CD14-positive monocyte (primary cell): ENCODE data around the gene MICU1. TPM values are rescaled to one million over a fixed set of nuclear protein-coding genes. Genes with fewer than 3 reads are reported as not detected.

ENCODE experiments used
- DNase-seq, 3 donors: peaks; one replicate each; pipeline ENCODE4 v3.0.0-alpha.2; 2011 to 2022
- H2AFZ ChIP-seq: 2 replicates; pipeline ENCODE4 v1.6.0; 2012; ENCODE audit warnings: mild to moderate bottlenecking, low read depth, low read length, inconsistent platforms; ENCODE audit not compliant: insufficient read depth, poor library complexity, severe bottlenecking
- H3K27ac ChIP-seq, 2 donors: 1 replicate in 1 of 2; 2 replicates in 1 of 2; pipeline ENCODE4 v1.5.1; 2012 to 2013; ENCODE audit warnings: low read length in 2 of 2, control low read depth in 1 of 2, inconsistent platforms in 1 of 2, low read depth in 1 of 2, mild to moderate bottlenecking in 1 of 2
- H3K27me3 ChIP-seq, 2 donors: one replicate each; pipeline versions ENCODE4 v1.6.0 to v1.6.1; 2011 to 2013; ENCODE audit warnings: low read length in 2 of 2; ENCODE audit not compliant: control insufficient read depth in 2 of 2, insufficient read depth in 2 of 2
- H3K36me3 ChIP-seq, 2 donors: replicated peaks in 1 of 2; 1 replicate in 1 of 2; 2 replicates in 1 of 2; pipeline versions ENCODE4 v1.5.1 to v1.6.1; 2012 to 2013; ENCODE audit warnings: low read length in 2 of 2, control low read depth in 1 of 2, inconsistent platforms in 1 of 2, mild to moderate bottlenecking in 1 of 2; ENCODE audit not compliant: insufficient read depth in 2 of 2, control insufficient read depth in 1 of 2
- H3K4me1 ChIP-seq, 2 donors: 1 replicate in 1 of 2; 2 replicates in 1 of 2; pipeline versions ENCODE4 v1.5.1 to v1.6.1; 2012 to 2013; ENCODE audit warnings: low read length in 2 of 2, control low read depth in 1 of 2, inconsistent platforms in 1 of 2, mild to moderate bottlenecking in 1 of 2, moderate library complexity in 1 of 2; ENCODE audit not compliant: insufficient read depth in 2 of 2, control insufficient read depth in 1 of 2
- H3K4me2 ChIP-seq: replicated peaks from 2 replicates; pipeline ENCODE3; 2012; ENCODE audit warnings: low read length, moderate library complexity, mild to moderate bottlenecking; ENCODE audit not compliant: poor library complexity, severe bottlenecking; ENCODE audit errors: extremely low read depth
- H3K4me3 ChIP-seq, 3 experiments: fragments of 200-600 bp in 1 of 3; sonication (generic) in 1 of 3; replicated peaks in 1 of 3; 1 replicate in 2 of 3; 2 replicates in 1 of 3; pipeline ENCODE4 v1.5.1; 2011 to 2013; ENCODE audit warnings: low read length in 3 of 3, mild to moderate bottlenecking in 3 of 3, control low read depth in 2 of 3, low read depth in 2 of 3, inconsistent platforms in 1 of 3, moderate library complexity in 1 of 3
- H3K79me2 ChIP-seq: 2 replicates; pipeline ENCODE4 v1.6.0; 2012; ENCODE audit warnings: mild to moderate bottlenecking, control low read depth, inconsistent platforms, low read length, moderate library complexity; ENCODE audit not compliant: insufficient read depth
- H3K9ac ChIP-seq: 2 replicates; pipeline ENCODE4 v1.6.0; 2017; ENCODE audit warnings: low read length, mild to moderate bottlenecking; ENCODE audit not compliant: insufficient read depth, poor library complexity, severe bottlenecking
- H3K9me3 ChIP-seq, 2 donors: replicated peaks in 1 of 2; 1 replicate in 1 of 2; 2 replicates in 1 of 2; pipeline versions ENCODE4 v1.5.1 to v1.6.1; 2012 to 2013; ENCODE audit warnings: low read length in 2 of 2, control low read depth in 1 of 2; ENCODE audit not compliant: control insufficient read depth in 1 of 2, insufficient read depth in 1 of 2
- H4K20me1 ChIP-seq: 2 replicates; pipeline ENCODE4 v1.6.0; 2012; ENCODE audit warnings: mild to moderate bottlenecking, low read length, control low read depth, moderate library complexity; ENCODE audit not compliant: insufficient read depth
- H3K27ac Mint-ChIP-seq, 7 donors: one replicate each; pipeline ENCODE4 v1.8.0; 2020; ENCODE audit warnings: mild to moderate bottlenecking in 7 of 7, mixed read lengths in 7 of 7, moderate library complexity in 6 of 7, inconsistent platforms in 2 of 7
- H3K27me3 Mint-ChIP-seq, 3 donors: one replicate each; pipeline ENCODE4 v1.8.0; 2021 to 2022; ENCODE audit warnings: low read depth in 3 of 3, mild to moderate bottlenecking in 3 of 3, mixed read lengths in 3 of 3, moderate library complexity in 3 of 3, inconsistent platforms in 1 of 3
- H3K36me3 Mint-ChIP-seq, 2 donors: one replicate each; pipeline ENCODE4 v1.8.0; 2020; ENCODE audit warnings: mixed read lengths in 2 of 2, inconsistent platforms in 1 of 2, mild to moderate bottlenecking in 1 of 2
- H3K4me1 Mint-ChIP-seq: one replicate; pipeline ENCODE4 v1.8.0; 2020; ENCODE audit warnings: mild to moderate bottlenecking, mixed read lengths
- H3K4me3 Mint-ChIP-seq, 2 donors: one replicate each; pipeline ENCODE4 v1.8.0; 2020; ENCODE audit warnings: mild to moderate bottlenecking in 2 of 2, mixed read lengths in 2 of 2, moderate library complexity in 1 of 2
- H3K9me3 Mint-ChIP-seq, 7 donors: one replicate each; pipeline ENCODE4 v1.8.0; 2020 to 2022; ENCODE audit warnings: mixed read lengths in 7 of 7, mild to moderate bottlenecking in 6 of 7, moderate library complexity in 6 of 7, inconsistent platforms in 2 of 7
- WGBS: methylation state at CpG from one replicate; pipeline ENCODE4 v1.1.5; 2013; ENCODE audit warnings: missing lambda C conversion rate; ENCODE audit not compliant: insufficient coverage; 5-methylcytosine and 5-hydroxymethylcytosine counted together
- intact Hi-C, 2 donors: fragments of 100-400 bp; cut with micrococcal nuclease; formaldehyde crosslinking; loops; one replicate each; pipeline versions ENCODE4 v1.15.0 to v1.15.1; 2023
- polyA plus RNA-seq, 3 donors: library from polyadenylated mRNA; depleted of rRNA in 1 of 3; unstranded in 2 of 3; stranded (reverse) in 1 of 3; fragments of 300-500 nt in 2 of 3; fragments of >200 nt in 1 of 3; fragmentation: Illumina TruSeq in 2 of 3; gene quantifications; 1 replicate in 2 of 3; 2 replicates in 1 of 3; pipeline ENCODE4 v1.2.3, GENCODE V29; 2012 to 2021
- TF ChIP-seq, protein P1 (sequence below): fragments of 200-600 bp; IDR thresholded peaks from one replicate; pipeline ENCODE4 v1.8.0; 2022; ENCODE audit warnings: antibody characterized with exemption, mild to moderate bottlenecking

The MICU1 gene
- polyA plus RNA-seq, 3 donors: 51.1 to 76.4 (median 51.7) TPM

DNA sequence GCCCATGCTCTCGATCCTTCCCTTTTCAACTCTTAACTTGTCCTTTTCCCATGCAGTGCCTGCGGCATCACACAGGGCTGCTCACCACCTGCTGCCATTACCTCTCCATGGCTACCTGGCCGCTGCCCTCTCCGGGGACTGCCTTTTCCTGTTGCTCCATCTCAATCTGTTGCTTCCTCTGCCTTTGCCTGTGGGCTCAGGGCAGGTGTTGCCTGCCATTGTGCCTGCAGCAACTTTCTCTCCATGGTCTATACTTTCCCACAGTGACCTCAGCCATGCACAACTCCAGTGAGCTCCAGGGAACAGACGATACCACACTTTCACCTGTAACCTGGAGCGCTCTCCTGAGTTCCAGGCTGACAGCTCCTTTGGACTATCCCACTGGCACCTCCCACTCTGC, 274.4 kb downstream of the MICU1 start:
- Histone ChIP-seq H3K4me3 (no peak overlapping the region), H2AFZ (no peak overlapping the region), H4K20me1 (peaks cover 81% of the 10 kb centered on the region), H3K9ac (no peak overlapping the region), H3K4me1 (peaks cover 19 to 23% of the 10 kb centered on the region in 2 donors), H3K9me3 (no peaks in the 10 kb centered on the region), H3K27me3 (no peaks in the 10 kb centered on the region), H3K36me3 (peaks cover 22 to 61% of the 10 kb centered on the region in 2 donors), H3K79me2 (peaks cover 77% of the 10 kb centered on the region), H3K4me2 (no peak overlapping the region), H3K27ac (no peak overlapping the region)
- H3K4me1 Mint-ChIP-seq: peaks cover 45% of the 10 kb centered on the region
- H3K9me3 Mint-ChIP-seq: no peaks in the 10 kb centered on the region
- TF ChIP-seq, protein P1, sequence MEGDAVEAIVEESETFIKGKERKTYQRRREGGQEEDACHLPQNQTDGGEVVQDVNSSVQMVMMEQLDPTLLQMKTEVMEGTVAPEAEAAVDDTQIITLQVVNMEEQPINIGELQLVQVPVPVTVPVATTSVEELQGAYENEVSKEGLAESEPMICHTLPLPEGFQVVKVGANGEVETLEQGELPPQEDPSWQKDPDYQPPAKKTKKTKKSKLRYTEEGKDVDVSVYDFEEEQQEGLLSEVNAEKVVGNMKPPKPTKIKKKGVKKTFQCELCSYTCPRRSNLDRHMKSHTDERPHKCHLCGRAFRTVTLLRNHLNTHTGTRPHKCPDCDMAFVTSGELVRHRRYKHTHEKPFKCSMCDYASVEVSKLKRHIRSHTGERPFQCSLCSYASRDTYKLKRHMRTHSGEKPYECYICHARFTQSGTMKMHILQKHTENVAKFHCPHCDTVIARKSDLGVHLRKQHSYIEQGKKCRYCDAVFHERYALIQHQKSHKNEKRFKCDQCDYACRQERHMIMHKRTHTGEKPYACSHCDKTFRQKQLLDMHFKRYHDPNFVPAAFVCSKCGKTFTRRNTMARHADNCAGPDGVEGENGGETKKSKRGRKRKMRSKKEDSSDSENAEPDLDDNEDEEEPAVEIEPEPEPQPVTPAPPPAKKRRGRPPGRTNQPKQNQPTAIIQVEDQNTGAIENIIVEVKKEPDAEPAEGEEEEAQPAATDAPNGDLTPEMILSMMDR: no peak
- 93% methylated on average over 6 of the region's 6 CpGs for WGBS
- no peak overlapping the region for H3K4me3 Mint-ChIP-seq
- peak overlapping the region in 2 of 7 donors; percentile 1 to 8 for H3K27ac Mint-ChIP-seq
- peaks cover 0 to 2% (median 1%) of the 10 kb centered on the region in 3 donors for H3K27me3 Mint-ChIP-seq
- intact Hi-C loops: loop anchor here in 1 of 2 donors (5.0 kb wide), 1 partner anchor 816 kb away; the partner anchor contains the start of genes ECD and FAM149B1
- H3K36me3 Mint-ChIP-seq: peaks cover 47 to 64% of the 10 kb centered on the region in 2 donors
- DNase-seq: no peak

GRCh38 chr10:72349438-72349837, 276.4 kb downstream of the MICU1 start:
- whole genome bisulfite sequencing: no CpG with 5 or more reads among the region's 2 CpGs
- peaks cover 53 to 79% of the 10 kb centered on the region in 2 donors for H3K36me3 Mint-ChIP-seq
- no peak overlapping the region for H3K9ac ChIP-seq
- no peak overlapping the region for H3K4me2 ChIP-seq
- no peak overlapping the region for H3K27ac ChIP-seq
- peaks cover 87% of the 10 kb centered on the region for H3K79me2 ChIP-seq
- H3K4me3 Mint-ChIP-seq: no peak overlapping the region
- peaks cover 14 to 18% of the 10 kb centered on the region in 2 donors for H3K4me1 ChIP-seq
- peak overlapping the region in 2 of 7 donors; percentile 23 to 81 for H3K27ac Mint-ChIP-seq
- H3K36me3 ChIP-seq: peaks cover 28 to 70% of the 10 kb centered on the region in 2 donors
- no peaks in the 10 kb centered on the region for H3K9me3 ChIP-seq
- H3K4me1 Mint-ChIP-seq: peaks cover 38% of the 10 kb centered on the region
- peaks cover 0 to 2% (median 1%) of the 10 kb centered on the region in 3 donors for H3K27me3 Mint-ChIP-seq
- TF ChIP-seq, protein P1: no peak
- peaks cover 100% of the 10 kb centered on the region for H4K20me1 ChIP-seq
- H3K4me3 ChIP-seq: no peak overlapping the region
- H2AFZ ChIP-seq: no peak overlapping the region
- no peaks in the 10 kb centered on the region for H3K27me3 ChIP-seq
- H3K9me3 Mint-ChIP-seq: no peaks in the 10 kb centered on the region
- no peak for DNase-seq
- intact Hi-C loops: loop anchor here (10.0 kb wide), 2 partner anchors 115 to 295 kb away; no protein-coding TSS in a partner anchor
